IMR-90 (cell line): ENCODE data around the gene ADAMTS8.

Experiments
- CHD1 ChIP-seq: IDR thresholded peaks from 2 replicates; pipeline ENCODE4 v1.6.1; 2012; ENCODE audit warnings: low read depth, low read length, improper control_type of control experiment
- CTCF ChIP-seq: conservative IDR thresholded peaks from 2 replicates; pipeline ENCODE4 v1.5.1; 2012; ENCODE audit warnings: mild to moderate bottlenecking, low read depth, low read length, improper control_type of control experiment
- FOS ChIP-seq: fragments of 150-350 bp; IDR thresholded peaks from 2 replicates; pipeline ENCODE4 v1.6.1; 2016; ENCODE audit warnings: low read depth, low read length
- POLR2A ChIP-seq: IDR thresholded peaks from 2 replicates; pipeline ENCODE4 v1.6.1; 2012; ENCODE audit warnings: mild to moderate bottlenecking, low read depth, low read length
- SMC3 ChIP-seq: fragments of 150-350 bp; IDR thresholded peaks from 2 replicates; pipeline ENCODE4 v1.6.1; 2016; ENCODE audit warnings: low read depth, mild to moderate bottlenecking, antibody characterized with exemption, low read length, moderate library complexity

- no peak for TF ChIP-seq CTCF
- no peak for TF ChIP-seq POLR2A
- no peak for TF ChIP-seq CHD1
- no peak for TF ChIP-seq FOS
- TF ChIP-seq SMC3 = no peak
Observed at GRCh38 chr11:130452940-130453339, 24.5 kb upstream of the ADAMTS8 start.
